NCI-H446 treated with DMSO at 0.1 percent for 48 hours (cell line): ENCODE data around the gene COG5.

Experiments used
- DNase-seq: peaks from one replicate; lab custom pipeline; 2025; lab: John Stamatoyannopoulos, UW

COG5 gene

GRCh38 chr7:107394276-107394675 lies 169.4 kb downstream of the COG5 start:
- no peak for DNase-seq

GRCh38 chr7:107392830-107393229 lies 170.9 kb downstream of the COG5 start:
- DNase-seq: no peak

DNA sequence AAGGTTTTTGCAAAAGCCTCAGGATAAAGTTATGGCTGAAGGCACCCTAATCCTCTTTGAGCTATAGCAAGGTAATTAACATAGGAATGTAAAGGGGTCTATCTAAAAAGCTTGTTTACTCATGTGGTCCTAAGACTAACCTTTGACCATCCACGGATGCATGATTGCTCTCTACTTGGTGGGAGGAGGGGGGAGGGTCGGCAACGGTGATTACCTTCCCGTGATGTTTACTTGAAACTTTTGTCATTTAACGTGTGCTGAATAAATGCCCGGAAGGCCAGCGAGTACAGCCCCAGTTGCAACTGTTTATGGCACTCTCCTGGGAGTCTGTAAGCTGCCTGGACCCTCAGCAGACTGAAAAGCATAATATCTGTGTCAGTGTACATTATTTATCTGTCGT lies 172.8 kb downstream of the COG5 start:
- no peak for DNase-seq

DNA sequence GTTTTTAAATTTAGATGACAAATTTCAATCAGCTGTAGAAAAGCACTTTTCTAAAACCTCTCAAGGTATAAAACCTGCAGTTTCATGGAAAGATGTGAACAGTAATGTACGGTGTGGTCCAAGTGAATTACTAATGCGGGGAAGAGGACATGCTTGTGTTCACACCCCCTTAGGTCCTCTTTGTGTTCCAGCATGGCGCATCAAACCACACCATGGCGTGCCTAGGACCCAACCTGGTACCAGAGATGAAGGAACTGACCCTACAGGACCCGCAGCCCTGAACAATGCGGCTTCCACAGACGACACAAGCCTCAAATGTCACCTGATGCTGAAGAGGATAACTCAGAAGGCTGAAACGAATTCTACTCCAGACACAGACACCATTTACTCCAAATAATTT lies 175.1 kb downstream of the COG5 start:
- DNase-seq: no peak

DNA sequence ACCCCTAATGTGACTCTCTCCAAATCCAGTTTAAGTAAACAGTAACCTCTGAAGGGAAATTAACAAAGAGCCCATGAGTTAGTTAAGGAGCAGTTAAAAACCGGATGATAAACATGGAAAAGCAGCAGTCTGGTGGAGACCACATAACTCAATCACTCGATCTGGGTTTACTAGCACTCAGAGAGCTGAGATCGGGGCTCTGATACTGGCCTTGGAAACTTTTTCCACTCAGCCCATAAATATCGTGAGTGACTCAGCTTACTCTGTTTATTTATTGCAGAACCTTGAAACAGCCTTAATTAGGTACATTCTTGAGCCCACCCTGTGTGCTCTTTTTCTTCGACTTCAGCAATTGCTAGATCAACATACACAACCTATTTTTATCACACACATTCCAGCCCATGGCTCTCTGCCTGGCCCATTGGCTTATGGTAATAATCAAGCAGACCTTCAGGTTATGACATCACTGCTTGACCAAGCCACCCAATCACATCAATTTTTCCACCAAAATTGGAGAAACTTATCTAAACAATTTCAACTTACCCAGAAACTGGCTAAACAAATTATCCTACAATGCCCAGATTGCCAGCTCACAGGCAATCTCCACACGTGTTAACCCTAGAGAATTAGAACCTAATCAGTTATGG lies 176.0 kb downstream of the COG5 start:
- DNase-seq: no peak

GRCh38 chr7:107387128-107387527 lies 176.6 kb downstream of the COG5 start:
- DNase-seq: no peak

GRCh38 chr7:107386548-107387102 lies 177.1 kb downstream of the COG5 start:
- no peak for DNase-seq

- no peak for DNase-seq
Observed at GRCh38 chr7:107384025-107384424, 179.7 kb downstream of the COG5 start.

- DNase-seq: no peak
Observed at GRCh38 chr7:107383203-107383602, 180.5 kb downstream of the COG5 start.

DNA sequence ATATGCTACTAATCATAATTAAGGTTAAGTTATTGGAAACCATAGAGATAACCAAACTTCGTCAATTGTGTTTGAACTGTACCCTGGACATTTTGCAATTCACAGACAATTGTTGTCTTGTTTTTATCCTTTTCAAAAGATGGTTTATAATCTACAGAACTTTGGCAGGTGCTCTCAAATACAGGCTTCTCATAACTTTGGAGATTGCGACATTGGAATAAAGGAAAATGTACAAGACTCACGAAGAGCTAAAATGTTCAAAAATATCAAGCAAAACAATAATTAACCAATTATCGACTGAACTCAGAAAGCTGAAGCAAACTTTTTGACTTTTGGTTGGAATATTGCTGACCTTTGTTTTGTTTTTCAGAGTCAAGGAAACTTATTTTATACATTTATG lies 182.3 kb downstream of the COG5 start:
- DNase-seq: no peak

- DNase-seq: no peak
Observed at GRCh38 chr7:107373354-107373753, 190.4 kb downstream of the COG5 start.

DNA sequence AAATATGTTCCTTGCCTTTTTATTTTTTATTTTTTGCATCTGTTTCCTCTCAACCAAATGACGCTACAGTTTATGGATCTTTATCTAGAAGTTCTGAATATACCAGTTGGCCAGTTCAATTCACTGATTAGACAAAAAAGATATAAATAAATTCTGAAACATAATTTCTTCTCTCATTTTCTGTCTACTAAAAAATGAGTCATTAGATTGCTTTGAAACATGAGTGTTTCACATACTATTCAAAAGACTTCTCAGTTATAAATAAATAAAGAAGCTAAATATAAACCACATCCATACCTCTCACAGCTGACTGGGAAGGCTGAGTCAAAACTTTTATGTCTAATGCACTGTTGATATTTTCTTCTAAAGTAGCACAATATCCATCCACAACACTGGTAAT lies 191.4 kb downstream of the COG5 start:
- no peak for DNase-seq

DNA sequence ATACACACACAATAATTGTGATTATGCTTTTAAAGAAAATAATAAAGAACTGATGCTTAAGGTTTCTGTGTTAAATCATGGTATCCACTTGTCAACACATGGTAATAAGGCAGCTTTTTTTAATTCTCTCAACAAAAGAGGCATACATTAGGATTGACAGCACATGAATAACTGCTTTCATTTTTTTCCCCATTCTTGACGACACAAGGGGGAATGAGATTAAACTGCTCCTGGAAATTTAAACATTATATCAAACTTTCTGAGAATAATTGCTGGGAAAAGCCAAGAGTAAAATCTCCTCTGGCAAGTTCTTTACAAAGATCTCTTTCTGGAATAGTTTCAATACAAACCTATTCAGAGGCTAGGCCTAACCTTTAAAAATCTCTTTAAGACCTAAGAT lies 192.9 kb downstream of the COG5 start:
- no peak for DNase-seq

DNA sequence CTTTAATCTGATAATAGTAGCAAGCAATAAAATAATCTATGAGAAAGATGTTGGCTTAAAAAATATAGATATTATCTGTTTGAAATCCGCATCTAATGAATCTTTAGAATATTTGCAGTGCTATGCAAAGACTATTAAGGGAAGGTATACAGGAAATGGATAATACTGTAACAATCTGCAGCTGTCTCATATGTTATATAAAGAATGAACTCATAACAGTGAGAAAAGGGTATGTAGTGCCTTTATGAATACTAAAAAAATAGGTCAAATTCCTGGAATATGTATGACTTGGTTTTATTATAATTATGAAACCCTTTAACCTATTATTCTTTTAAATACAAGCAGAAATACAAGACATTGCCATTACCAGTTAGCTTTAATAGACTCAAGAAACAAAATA lies 198.9 kb downstream of the COG5 start:
- no peak for DNase-seq

DNA sequence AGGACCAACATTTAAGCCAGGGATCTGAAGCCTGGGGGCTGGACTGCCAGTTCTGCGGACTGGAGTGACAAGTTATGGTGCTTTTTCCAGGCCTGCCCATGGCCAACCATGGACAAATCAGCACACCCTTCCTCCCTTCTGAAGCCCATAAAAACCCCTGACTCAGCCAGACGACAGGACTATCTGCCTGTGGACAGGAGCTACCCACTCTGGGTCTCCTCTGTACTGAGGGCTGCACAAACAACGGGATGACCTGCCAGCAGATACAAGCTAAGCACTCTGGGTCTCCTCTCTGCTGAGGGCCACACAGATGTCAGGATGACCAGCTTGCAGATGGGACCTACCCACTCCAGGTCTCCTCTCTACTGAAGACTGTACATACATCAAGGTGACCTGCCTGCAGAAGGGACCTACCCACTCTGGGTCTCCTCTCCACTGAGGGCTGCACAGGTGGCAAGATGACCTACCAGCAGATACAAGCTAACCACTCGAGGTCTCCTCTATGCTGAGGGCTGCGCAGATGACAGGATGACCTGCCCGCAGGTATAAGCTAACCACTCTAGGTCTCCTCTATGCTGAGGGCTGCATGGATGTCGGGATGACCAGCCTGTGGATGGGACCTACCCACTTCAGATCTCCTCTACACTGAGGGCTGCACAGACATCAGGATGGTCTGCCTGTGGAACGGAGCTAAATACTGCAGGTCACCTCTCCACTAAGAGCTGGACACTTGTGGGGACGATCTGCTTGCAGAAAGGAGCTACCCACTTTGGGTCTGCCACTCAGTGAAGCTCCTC lies 204.0 kb downstream of the COG5 start:
- no peak for DNase-seq

- DNase-seq: no peak
Observed at GRCh38 chr7:107355616-107356015, 208.1 kb downstream of the COG5 start.

- no peak for DNase-seq
Observed at GRCh38 chr7:107354640-107355039, 209.1 kb downstream of the COG5 start.

GRCh38 chr7:107353701-107354100 lies 210.0 kb downstream of the COG5 start:
- DNase-seq: no peak

DNA sequence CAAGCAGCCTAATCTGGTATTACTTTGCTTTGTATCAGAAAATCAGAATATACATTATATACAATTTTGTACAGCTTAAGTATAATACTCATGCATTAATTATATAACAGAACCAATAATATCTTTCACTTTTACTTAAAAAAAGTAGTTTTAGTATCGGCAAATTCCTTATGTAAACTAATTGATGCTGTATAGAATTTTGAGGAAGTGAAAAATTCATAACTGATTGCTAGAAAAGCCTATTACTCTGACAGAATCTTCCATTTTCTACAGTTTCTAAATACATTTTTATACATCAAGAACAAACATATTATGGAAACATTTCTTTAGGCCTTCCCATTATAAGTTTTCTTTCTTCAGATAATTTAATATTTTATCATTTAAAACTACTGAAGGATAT lies 217.8 kb downstream of the COG5 start:
- no peak for DNase-seq

DNA sequence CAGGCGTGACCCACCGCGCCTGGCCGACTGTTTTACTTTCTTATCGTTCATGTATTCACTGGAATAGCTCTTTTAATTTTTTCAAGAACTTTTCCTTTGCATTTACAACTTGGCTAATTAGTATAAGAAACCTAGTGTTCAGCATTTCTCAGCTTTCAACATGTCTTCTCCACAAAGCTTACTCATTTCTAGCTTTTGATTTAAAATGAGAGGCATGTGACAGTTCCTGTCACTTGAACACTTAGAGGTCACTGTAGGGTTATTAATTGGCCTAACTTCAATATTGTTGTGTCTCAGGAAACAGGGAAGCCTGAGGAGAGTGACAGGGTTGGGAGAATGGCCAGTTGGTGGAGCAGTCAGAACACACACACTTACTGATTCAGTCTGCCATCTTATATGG lies 218.9 kb downstream of the COG5 start:
- no peak for DNase-seq

DNA sequence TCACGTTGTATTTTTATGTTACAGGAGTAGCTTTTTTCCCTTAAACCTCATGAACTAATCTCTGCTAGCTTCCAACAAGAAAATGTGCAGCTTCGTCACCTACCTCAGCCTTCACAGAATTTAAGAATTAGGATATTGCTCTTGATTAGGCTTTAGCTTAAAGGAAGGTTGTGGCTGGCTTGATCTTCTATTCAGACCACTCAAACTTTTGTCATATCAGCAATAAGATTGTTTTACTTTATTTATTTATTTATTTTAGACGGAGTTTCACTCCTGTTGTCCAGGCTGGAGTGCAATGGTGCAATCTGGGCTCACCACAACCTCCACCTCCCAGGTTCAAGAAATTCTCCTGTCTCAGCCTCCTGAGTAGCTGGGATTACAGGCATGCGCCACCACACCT lies 219.4 kb downstream of the COG5 start:
- DNase-seq: no peak

DNA sequence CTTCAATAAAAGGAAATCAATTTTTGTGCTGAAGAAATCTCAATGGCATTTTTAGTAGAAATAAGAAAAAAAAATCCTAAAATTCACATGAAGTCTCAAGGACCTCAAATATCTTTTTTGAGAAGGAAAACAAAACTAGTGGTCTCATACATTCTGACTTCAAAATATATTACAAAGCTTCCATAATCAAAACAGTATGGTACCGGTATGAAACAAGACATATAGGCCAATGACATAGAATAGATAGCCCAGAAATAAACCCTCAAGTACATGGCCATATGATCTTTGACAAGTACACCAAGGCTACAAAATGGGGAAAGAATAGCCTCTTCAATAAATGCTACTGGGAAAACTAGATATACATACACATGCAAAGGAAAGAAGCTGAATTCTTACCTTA lies 225.6 kb downstream of the COG5 start:
- no peak for DNase-seq

DNA sequence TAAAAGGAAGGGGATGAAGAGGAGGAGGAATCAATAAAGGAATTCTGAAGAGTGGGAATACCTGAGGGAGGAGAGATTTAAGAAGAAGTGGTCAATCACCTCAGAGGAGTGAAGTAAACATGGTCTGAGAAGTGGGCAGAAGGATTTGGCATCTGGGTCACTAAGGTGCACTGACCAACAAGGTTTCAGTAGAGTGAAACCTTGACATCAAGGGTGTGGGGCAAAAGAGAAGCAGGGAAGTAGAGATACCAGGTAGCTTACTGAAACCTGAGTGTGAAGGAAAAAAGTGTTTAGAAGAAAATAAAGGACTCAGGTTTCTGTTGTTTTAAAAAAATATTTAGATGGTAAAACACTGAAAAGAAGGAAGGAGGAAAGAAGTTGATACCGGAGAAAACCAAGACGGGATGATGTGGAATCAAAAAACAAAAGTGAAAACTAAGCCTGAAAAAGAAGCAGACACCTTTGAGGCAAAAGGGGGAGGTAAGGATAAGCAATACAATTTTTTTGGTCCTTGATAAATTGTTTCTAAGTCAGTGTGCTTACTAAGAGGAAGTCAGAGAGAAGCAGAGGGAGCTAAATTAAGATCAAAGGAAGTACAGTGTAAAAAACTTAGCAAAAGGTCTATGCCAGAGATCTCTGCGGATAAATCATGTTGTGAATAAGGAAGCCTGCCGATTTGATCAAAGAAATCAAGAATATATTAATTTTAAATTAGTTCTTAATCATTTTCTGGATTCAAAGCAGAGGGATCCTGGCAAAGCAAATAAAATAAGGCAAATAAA lies 231.0 kb downstream of the COG5 start:
- DNase-seq: no peak
